ENCODE measurements around the gene MITF.

The MITF gene

GRCh38 chr3:69865925-69866679 is 126.8 kb downstream of the MITF start:
- Histone ChIP-seq H3K9me3 (no peaks in the 10 kb centered on the region), H3K36me3 (no peaks in the 10 kb centered on the region), H3K4me3 (ENCODE audit: low read depth, low read length) (peak overlapping the region; percentile 65), H3K27me3 (no peaks in the 10 kb centered on the region), H3K4me1 (peaks cover 12% of the 10 kb centered on the region)
- peak; percentile 61 for DNase-seq
- no peak for TF ChIP-seq CTCF (IDR thresholded peaks at IDR 0.05; ENCODE audit: low read depth, low read length)

- Histone ChIP-seq H3K4me3 (ENCODE audit: low read depth, low read length) (peak overlapping the region; percentile 65), H3K27me3 (no peaks in the 10 kb centered on the region), H3K36me3 (no peaks in the 10 kb centered on the region), H3K4me1 (peaks cover 12% of the 10 kb centered on the region), H3K9me3 (no peaks in the 10 kb centered on the region)
- TF ChIP-seq CTCF (IDR thresholded peaks at IDR 0.05; ENCODE audit: low read depth, low read length): no peak
- DNase-seq: no peak
Measured at GRCh38 chr3:69866988-69867720, 127.9 kb downstream of the MITF start.

- no peaks in the 10 kb centered on the region for H3K36me3 ChIP-seq
- no peak for TF ChIP-seq CTCF (IDR thresholded peaks at IDR 0.05; ENCODE audit: low read depth, low read length)
- H3K9me3 ChIP-seq: no peaks in the 10 kb centered on the region
- H3K4me1 ChIP-seq: peaks cover 12% of the 10 kb centered on the region
- H3K27me3 ChIP-seq: no peaks in the 10 kb centered on the region
- no peak for DNase-seq
- no peak overlapping the region for H3K4me3 ChIP-seq (ENCODE audit: low read depth, low read length)
Measured at GRCh38 chr3:69867941-69868505, 128.8 kb downstream of the MITF start.

- Histone ChIP-seq H3K36me3 (no peaks in the 10 kb centered on the region), H3K4me1 (peaks cover 12% of the 10 kb centered on the region), H3K9me3 (no peaks in the 10 kb centered on the region), H3K27me3 (no peaks in the 10 kb centered on the region), H3K4me3 (ENCODE audit: low read depth, low read length) (no peak overlapping the region)
- TF ChIP-seq CTCF (IDR thresholded peaks at IDR 0.05; ENCODE audit: low read depth, low read length): no peak
- no peak for DNase-seq
Measured at GRCh38 chr3:69868841-69869420, 129.7 kb downstream of the MITF start.

GRCh38 chr3:69869643-69870042 is 130.4 kb downstream of the MITF start:
- DNase-seq: no peak
- Histone ChIP-seq H3K4me3 (ENCODE audit: low read depth, low read length) (no peak overlapping the region), H3K9me3 (no peaks in the 10 kb centered on the region), H3K36me3 (no peaks in the 10 kb centered on the region), H3K27me3 (no peaks in the 10 kb centered on the region), H3K4me1 (peaks cover 12% of the 10 kb centered on the region)
- TF ChIP-seq CTCF (IDR thresholded peaks at IDR 0.05; ENCODE audit: low read depth, low read length): no peak

Measured in BE2C (cell line).